CD1c-positive myeloid dendritic cell (primary cell): ENCODE data around the gene ETV7.

Experiments
- DNase-seq: peaks from one replicate; pipeline ENCODE4 v3.0.0-alpha.2; 2016; ENCODE audit errors: extremely low spot score

The ETV7 gene

DNA sequence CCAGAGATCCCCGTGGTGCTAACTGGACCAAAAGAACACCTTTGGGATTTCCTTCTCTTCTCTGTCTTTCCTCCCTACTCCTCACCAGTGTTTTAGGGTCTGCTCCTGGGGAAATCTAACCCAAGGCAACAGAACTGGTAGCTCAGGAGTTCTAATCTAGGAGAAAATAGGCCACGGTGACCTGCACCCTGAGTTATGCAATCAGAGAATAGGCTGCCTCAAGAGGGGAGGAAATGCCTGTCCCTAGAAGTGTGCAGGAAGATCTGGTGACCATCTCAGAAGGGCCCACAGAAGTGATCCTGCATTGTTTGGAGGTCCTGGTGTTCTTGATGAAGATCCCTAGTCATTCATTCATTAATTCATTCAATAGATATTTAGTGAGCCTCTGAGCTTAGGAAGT, 3.4 kb downstream of the ETV7 start:
- no peak for DNase-seq

- DNase-seq: no peak
Measured at GRCh38 chr6:36383606-36384005, 3.9 kb downstream of the ETV7 start.

DNA sequence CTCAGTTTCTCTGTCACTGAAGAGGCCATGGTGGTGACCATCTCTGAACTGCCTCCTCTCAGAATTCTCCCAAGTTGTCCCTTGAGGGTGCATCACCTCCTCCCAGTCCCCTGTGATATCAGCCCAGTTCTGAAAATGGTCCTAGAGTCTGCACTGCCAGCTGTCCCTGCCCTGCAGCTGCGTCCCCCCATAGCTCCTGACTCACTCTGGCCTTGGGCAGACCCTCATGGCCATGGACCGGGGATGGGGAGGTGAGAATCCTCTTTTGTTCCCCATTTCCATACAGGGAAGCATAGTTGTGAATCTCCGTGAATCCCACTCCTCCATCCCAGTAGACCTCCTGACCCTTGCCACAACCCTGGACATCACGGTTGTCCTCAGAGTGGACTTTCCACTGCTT, 4.5 kb downstream of the ETV7 start:
- DNase-seq: no peak

DNA sequence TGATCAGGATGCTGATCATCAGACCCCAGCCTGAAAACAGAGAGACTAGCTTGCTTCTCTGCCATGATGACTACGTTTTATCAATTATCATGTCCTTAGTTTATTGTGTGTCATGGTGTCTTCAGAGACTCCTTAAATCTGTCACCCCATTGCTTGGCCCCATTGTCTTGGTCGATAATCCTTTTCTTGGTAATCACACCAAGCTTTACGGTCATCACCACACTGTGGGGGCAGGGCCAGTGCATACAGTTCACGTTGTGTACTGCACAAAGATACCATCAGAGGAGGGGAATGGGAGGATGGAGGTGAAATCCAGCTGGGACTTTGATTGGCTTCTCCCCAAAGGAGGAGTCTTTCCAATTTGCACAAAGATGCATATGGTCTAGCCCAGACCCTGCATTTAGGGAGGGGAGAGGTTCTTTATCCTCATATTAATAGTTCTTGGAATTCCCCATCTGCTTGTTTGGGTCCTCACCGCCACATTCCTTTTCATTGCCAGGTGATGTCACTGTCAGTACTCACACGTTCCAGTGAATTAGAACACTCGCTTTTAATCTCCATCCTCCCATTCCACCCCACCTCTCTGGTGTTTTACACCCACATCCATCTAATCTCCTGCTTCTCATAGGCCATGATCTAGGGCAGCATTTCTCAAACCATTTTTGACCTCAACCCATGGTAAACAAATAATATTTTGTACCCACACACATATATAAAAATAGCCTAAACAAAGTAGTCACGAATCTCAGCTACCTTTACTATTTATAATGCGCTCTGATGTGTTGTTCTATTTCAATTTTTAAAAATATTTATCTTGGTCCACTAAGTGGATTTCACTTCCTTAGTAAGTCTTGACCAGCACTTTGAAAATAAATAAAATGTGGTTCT, 5.7 kb downstream of the ETV7 start:
- no peak for DNase-seq

DNA sequence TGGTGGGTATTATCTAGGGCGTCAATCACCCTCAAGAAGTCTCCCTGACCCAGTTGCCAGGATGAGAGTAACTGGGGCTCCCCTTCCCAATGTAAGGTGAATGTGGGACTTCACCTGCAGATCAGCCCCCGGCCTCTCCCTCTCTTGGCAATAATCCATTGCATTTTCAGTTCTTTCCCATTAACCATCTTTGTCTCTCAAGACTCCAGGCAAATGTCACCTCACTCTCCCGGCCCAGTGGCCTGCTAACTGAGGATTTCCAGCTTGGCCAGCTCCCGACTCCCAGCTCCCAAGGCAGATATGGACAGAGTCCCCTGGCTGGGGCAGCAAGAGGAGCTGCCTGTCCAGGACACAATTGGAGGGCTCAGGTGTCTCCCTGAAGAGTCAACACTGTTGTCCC, 7.3 kb downstream of the ETV7 start:
- DNase-seq: no peak

- no peak for DNase-seq
Measured at GRCh38 chr6:36378936-36379335, 8.5 kb downstream of the ETV7 start.

DNA sequence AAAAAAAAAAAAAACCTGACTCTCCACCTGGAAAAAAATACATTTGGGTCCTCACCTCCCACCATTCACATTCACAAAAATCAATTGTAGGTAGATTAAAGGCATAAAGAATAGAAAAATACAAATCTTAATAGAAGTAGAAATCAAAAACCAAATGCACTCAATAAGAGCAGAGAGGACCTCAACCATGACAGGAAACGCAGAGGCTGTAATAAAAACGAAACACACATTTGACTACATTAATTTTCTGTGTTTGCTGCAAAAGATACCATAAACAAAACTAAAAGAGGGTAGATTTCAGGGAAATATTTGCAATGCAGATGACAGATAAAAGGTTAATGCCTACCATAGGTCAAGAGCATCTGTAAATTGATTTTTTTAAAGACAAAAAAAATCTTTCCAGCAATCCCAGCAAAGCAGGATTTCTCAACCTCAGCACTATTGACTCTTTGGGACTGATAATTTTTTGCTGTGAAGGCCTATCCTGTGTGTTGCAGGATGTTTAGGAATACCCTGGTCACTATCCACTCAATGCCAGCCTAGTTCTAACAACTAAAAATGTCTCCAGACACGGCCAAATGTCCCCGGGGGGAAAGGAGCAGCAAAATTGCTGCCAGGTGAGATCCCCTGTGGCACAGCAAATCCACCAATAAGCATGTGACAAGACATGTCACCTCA, 9.1 kb downstream of the ETV7 start:
- DNase-seq: no peak

DNA sequence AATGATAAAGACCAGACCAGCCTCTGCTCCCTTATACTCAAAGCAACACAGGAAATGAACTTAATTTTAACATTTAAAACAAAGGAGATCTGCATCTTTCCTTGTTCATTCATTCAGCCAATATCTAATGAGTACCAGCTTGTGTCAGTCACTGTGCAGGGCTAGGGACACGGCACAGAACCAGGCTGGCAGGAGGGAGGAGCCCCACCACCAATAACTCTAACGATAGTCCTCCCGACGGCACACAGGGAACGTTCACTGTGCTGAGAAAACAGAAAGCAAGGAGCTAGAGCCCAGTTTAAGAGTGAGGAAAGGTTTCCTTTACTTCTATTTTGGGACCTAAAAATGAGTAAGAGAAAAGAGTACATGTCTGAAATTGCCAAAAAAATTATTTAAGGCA, 9.9 kb downstream of the ETV7 start:
- no peak for DNase-seq

- no peak for DNase-seq
Measured at GRCh38 chr6:36376742-36377141, 10.7 kb downstream of the ETV7 start.

DNA sequence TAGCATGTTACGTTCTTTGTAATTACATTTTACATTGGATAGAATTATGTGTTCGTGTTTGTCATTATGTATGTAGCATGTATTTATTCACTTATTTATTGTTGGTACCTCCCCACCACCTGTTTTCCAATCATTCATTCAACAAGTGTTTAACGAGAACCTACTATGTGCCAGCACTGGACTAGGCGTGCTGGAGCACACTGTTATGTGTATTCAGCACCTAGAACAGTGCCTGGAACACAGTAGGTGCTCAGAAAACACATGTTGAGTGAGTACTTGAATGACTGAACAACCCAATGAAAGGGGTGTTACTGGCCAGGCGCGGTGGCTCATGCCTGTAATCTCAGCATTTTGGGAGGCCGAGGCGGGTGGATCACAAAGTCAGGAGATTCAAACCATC, 11.3 kb downstream of the ETV7 start:
- no peak for DNase-seq

GRCh38 chr6:36375644-36376155, 11.8 kb downstream of the ETV7 start:
- no peak for DNase-seq

GRCh38 chr6:36374972-36375371, 12.5 kb downstream of the ETV7 start:
- no peak for DNase-seq

GRCh38 chr6:36374194-36374593, 13.3 kb downstream of the ETV7 start:
- no peak for DNase-seq

GRCh38 chr6:36373368-36374019, 14.0 kb downstream of the ETV7 start:
- no peak for DNase-seq

DNA sequence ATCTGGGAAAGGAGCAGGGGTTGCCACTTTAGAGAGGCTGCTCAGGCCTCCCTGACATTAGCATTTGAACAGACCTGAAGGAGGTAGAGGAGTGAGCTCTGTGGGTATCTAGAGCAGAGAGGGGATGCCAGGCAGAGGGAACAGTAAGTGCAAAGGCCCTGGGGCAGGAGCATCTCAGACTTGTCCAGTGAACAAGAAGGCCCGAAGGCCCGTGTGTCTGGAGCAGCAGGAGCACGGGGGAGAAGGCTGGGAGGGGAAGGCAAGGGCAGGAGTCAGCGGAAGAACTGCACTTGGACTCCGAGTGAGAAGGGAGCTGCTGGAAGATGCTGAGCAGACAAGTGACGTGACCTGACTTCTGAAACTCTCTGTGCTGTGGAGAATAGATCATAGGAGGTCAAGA, 15.4 kb downstream of the ETV7 start:
- no peak for DNase-seq

DNA sequence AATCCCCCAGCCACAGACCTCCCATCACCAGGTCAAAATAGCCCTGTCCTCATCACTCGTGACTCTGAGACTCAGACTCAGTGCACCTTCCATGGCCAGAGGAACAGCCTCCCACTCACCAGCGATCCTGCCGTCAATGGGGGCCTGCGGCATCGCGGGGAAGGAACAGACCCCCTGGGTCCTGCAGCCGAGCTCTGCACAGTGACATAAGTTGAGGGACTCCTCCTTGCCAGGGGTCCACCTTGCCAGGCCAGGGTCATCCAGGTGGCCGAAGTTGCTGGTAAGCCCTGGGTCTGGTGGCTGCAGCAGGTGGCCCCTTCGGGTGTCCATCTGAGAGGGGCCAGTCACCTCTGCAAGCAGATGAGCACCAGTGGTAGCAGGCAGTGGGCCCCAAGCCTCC, 16.3 kb downstream of the ETV7 start:
- DNase-seq: no peak

- no peak for DNase-seq
Measured at GRCh38 chr6:36370638-36371037, 16.8 kb downstream of the ETV7 start.

DNA sequence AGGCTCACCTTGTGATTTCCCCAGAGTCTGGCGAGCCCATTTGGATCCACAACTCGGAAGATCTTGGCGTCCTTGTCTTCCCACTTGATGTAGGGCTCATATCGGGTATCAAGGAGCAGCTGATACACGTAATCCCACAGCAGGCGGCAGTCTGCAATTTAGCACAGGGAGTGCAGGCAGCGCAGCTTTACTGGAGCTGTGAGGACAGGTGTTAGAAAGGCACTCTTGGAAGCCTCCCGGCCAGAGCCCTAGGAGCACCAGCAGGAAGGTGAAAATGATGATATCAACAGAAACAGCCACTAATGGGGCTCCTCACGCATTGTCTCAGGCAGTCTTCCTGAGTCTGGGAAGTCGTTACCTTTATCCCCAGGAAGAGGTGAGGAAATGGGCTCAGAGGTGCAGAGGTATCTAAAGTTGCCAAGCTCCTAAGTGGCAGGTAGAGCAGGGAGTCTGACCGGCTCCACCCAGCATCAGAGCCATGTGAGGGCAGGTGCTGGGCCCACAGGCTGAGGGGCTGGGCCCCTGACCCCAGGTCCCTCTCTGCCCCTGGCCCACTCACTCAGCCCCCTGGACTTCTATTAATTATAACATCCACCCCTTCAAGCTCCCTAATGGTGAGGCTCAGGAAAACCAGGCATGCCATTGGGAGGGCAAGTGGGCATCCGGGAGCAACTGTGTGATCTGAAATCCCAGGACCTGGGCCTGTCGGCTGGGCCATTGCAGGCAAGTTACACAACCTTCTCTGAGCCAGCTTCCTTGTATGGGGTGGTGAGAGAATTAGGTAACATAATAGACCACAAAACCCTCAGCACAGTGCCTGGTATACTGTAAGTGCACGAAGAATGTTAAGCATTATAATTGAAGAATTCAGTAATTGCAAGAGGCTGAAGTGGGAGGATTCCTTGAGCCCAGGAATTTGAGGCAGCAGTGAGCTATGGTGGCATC, 18.3 kb downstream of the ETV7 start:
- DNase-seq: peak; percentile 60

DNA sequence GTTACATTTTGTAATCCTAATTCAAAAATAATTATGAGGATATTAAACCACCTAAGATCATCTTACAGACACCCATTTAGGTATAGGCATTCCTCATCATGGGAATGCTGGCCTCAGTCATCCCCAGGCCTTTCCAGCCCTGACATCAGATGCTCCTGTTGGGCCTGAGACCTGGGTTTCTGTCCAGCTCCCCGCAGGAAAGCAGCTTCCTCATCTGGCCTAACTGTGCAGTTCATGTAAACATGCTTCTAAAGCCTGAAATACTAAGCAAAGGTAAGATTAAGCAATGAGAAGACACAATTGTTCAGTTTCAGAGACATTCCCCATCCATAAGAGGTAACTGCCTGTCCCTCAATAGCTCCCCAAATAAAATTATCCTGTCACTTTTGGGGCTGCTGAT, 19.0 kb downstream of the ETV7 start:
- no peak for DNase-seq

- no peak for DNase-seq
Measured at GRCh38 chr6:36367743-36368142, 19.7 kb downstream of the ETV7 start.

GRCh38 chr6:36364669-36365479, 22.6 kb downstream of the ETV7 start:
- DNase-seq: peak; percentile 49
